ENCODE measurements around the gene FAM170A. TPM values are rescaled to one million over a fixed set of nuclear protein-coding genes. Genes with fewer than 3 reads are reported as not detected.

Gene FAM170A
- not detected for total RNA-seq

GRCh38 chr5:119629339-119629738, at the start of gene FAM170A:
Gene FAM170A (plus strand): TSS chr5:119629558. CDS start chr5:119629769, 211 bp downstream.
- Histone ChIP-seq H3K36me3 (no peaks in the 10 kb centered on the region), H3K9me3 (no peaks in the 10 kb centered on the region), H3K4me1 (no peaks in the 10 kb centered on the region), H3K27ac (no peak within 1 kb of the TSS), H3K27me3 (no peaks in the 10 kb centered on the region), H3K4me3 (replicated peaks in 1 of 3) (no peak within 1 kb of the TSS)
- DNase-seq, result no peak
- intact Hi-C loops (cut with DNase I), result no loop called here
- no peak for TF ChIP-seq CTCF (IDR thresholded peaks at IDR 0.05)
- TF ChIP-seq POLR2A (IDR thresholded peaks at IDR 0.05), result no peak
- WGBS, 2 donors, result 91 to 95% methylated on average over 9 of the region's 9 CpGs

GRCh38 chr5:119582987-119583386, 46.4 kb upstream of the FAM170A start:
- no peaks in the 10 kb centered on the region for H3K9me3 ChIP-seq
- no peaks in the 10 kb centered on the region for H3K27me3 ChIP-seq
- H3K27ac ChIP-seq, result no peak overlapping the region
- intact Hi-C loops (cut with DNase I), result no loop called here
- DNase-seq, result no peak
- TF ChIP-seq CTCF (IDR thresholded peaks at IDR 0.05), result no peak
- TF ChIP-seq POLR2A (IDR thresholded peaks at IDR 0.05), result no peak
- H3K4me1 ChIP-seq, result no peaks in the 10 kb centered on the region
- H3K36me3 ChIP-seq, result no peaks in the 10 kb centered on the region
- no peak overlapping the region for H3K4me3 ChIP-seq (replicated peaks in 1 of 3)
- 27 to 44% methylated on average over 1 of the region's 1 CpG for WGBS, 2 donors

- Histone ChIP-seq H3K4me3 (replicated peaks in 1 of 3) (no peak overlapping the region), H3K27ac (no peak overlapping the region), H3K36me3 (no peaks in the 10 kb centered on the region), H3K9me3 (no peaks in the 10 kb centered on the region), H3K27me3 (no peaks in the 10 kb centered on the region), H3K4me1 (no peaks in the 10 kb centered on the region)
- intact Hi-C loops (cut with DNase I), result no loop called here
- TF ChIP-seq POLR2A (IDR thresholded peaks at IDR 0.05), result no peak
- no peak for TF ChIP-seq CTCF (IDR thresholded peaks at IDR 0.05)
- no peak for DNase-seq
- 80 to 81% methylated on average over 3 of the region's 3 CpGs for WGBS, 2 donors
Measured at GRCh38 chr5:119583684-119584083, 45.7 kb upstream of the FAM170A start.

GRCh38 chr5:119596046-119596445, 33.3 kb upstream of the FAM170A start:
- Histone ChIP-seq H3K4me3 (replicated peaks in 1 of 3) (no peak overlapping the region), H3K27ac (no peak overlapping the region), H3K36me3 (no peaks in the 10 kb centered on the region), H3K4me1 (no peaks in the 10 kb centered on the region), H3K9me3 (no peaks in the 10 kb centered on the region), H3K27me3 (no peaks in the 10 kb centered on the region)
- TF ChIP-seq POLR2A (IDR thresholded peaks at IDR 0.05), result no peak
- no peak for TF ChIP-seq CTCF (IDR thresholded peaks at IDR 0.05)
- 66 to 67% methylated on average over 1 of the region's 1 CpG for WGBS, 2 donors
- intact Hi-C loops (cut with DNase I), result no loop called here
- DNase-seq, result no peak

- Histone ChIP-seq H3K4me1 (no peaks in the 10 kb centered on the region), H3K36me3 (no peaks in the 10 kb centered on the region), H3K27ac (no peak overlapping the region), H3K27me3 (no peaks in the 10 kb centered on the region), H3K9me3 (no peaks in the 10 kb centered on the region), H3K4me3 (replicated peaks in 1 of 3) (no peak overlapping the region)
- TF ChIP-seq CTCF (IDR thresholded peaks at IDR 0.05), result no peak
- no peak for TF ChIP-seq POLR2A (IDR thresholded peaks at IDR 0.05)
- WGBS, 2 donors, result 83 to 87% methylated on average over 2 of the region's 2 CpGs
- no peak for DNase-seq
- intact Hi-C loops (cut with DNase I), result no loop called here
Measured at GRCh38 chr5:119597728-119598298, 31.5 kb upstream of the FAM170A start.
